ENCODE results near the gene TENM4.

TENM4 gene

DNA sequence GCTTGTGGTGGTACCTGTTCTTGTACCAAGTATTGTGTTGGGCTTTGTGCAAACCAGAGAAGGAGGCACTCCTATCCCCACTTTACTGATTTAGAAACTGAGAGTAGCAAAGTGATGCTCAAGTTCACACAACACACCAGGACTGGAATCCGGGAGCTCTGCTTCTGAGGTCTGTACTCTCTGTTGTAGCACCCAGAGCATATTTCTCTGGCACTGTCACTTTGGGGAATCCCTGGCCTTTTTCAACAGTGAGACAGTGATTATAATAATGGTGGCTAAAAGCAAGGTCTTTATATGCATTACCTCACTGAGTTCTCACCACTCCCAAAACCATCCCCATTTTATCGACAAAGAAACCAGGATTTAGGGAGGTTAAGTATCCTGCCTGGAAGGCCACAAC lies 362.4 kb downstream of the TENM4 start:
- DNase-seq, result no peak

DNA sequence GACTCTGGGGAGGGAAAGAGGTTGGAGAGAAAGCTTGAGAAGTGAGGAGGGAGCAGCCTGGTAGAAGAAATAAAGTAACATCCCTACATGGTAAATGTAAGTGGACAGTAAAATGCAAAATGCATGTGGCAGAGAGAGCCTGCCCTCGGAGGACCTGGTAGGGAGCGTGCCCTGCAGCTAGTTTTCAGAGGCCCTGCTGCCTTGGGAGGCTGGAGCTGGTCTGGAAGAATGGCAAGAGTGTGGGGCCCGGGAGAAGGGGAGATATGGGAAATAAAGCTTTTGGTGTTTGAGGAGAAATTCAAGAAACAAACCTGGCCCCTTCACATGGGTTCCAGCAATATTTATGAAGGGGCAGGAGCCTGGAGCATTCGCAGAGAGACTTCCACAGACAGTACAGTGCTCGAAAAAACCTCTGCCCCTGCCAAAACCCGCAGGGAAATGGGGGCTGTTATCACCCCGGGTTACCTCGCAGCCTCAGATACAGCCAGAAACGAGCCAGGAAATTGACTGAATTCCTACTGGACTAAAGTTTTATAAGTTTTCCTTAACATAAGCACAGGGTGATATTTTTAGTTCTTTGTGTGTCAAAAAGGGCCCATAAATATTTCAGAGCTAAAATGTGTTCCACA lies 363.0 kb downstream of the TENM4 start:
- no peak for DNase-seq

DNA sequence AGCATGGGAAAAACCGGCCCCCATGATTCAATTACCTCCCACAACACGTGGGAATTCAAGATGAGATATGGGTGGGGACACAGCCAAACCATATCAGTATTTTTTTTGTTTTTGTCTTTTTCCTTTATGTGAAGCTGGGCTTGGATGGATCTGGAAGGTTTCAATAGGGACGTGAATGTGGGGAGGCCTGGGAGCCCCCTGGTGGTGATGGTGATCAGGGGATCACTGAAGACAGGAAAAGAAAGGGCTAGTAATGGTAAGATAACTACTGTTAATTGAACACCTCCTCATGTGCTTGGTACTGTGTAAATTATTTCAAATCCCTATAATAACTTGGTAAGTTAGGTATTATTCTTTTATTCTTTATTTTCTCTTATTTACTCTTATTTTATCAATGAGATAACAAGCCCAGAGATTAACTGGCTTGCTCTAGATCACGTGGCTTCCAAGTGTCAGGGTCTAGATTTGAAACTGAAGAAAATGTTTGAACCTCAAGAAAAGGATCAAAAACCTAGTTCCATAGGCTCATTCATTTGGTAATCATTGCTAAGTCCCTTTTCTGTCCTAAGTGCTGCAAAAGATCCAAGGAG lies 364.2 kb downstream of the TENM4 start:
- DNase-seq, result peak; percentile 8

DNA sequence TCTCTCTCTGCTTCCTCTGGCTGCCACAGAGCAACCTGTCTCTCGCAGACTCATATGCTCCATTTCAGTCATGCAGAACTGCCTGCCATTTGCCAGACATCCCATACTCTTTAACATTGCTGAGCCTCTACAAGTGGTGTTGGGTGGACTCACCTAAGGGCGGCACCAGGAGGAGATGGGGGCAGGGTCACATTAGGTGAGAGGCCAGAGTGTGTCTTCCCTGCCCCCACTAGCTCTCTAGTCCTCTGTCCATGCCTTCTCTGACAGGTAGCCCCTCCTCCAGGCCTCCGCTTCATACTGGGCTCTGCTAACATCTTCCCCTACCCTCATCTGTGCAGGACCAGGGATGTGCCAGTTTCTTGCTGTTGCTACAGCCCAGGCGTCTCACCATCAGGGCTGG lies 366.3 kb downstream of the TENM4 start:
- no peak for DNase-seq

DNA sequence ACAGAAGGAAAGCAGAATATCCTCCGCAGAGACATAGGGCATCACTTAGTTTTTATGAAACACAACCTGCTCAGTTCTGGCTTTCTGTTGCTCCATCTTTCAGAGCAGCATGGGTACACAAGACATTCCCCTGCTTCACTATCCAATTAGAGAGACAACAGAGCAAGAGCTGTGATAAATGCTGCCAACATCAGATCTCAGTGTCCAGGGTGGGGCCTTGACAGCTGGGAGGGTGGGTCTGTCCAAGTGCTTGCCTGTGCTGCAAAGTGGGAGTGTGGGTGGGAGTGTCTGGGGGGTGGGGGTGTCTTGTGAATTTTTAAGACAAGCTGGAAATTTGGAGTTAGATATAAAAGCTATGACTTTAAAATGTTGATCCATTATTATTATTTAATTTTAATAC lies 369.6 kb downstream of the TENM4 start:
- DNase-seq, result no peak

DNA sequence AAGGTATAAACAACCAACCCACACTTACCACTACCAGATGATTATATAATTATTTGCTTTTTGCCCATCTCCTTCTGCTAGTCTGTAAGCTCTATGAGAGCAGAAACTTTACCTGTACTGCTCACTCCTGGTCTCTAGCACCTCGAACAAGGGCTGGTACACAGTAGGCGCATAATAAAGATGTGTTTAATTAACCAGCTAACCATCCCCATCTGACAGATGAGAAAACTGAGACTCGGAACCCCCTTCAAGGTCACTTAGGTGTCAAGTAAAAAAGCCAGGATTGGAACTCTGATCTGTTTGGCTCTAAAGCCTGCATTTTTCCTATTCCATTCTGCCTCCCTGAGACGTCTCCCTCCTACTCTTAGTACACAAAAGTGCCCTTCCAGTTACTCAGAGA lies 370.3 kb downstream of the TENM4 start:
- DNase-seq, result no peak

DNA sequence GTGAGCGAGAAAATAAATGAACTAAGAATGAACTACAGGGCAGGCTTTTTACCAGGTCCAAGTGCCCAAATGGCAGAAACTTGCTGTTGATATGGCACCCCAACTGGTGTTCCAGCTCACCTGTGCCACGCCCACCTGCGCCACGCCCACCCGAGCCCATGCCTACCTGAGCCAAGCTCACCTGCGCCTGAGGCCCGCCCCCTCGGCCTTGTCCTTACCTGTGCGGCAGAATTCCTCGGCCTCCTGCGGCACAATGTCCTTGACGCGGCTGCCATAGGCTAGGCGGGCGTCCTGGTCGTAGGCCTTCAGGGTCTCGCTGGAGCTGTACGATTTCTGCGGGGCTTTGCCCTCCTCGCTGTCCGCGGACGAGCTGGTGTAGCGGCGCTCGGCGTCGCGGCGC lies 371.3 kb downstream of the TENM4 start:
- no peak for DNase-seq

DNA sequence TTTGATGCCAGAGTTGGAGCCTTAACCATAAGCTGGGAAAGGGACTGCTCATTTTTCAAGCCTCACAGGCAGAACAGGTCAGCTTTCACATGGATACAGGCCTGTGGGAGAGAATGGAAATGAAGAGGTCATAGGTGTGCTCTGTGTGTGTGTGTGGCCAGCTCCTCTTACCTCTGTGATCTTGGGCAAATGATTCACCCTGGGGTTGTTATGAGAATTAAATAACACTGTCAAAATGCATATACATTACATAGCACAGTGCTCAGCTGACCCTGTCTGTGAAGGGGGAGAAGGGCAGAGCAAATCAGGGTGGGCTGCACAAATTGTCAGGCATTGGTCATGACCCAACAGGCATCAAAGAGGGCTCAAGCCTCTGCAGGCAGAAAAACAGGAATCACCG lies 372.5 kb downstream of the TENM4 start:
- no peak for DNase-seq

DNA sequence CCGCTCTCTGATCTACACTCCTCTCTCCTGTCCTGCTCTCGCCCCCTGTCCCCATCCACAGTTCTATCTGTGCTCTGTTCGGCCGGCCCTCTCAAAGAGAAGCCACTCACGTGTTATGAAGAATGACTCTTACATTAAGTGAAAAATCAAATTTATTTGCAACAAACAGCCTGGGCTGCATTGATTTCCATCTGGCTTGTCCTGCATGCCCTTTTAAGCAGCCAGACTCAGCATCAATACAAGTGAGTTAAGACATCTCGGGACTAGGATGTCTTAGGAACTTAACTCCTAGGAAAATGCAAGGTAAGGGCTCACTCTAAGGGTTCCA lies 373.5 kb downstream of the TENM4 start:
- DNase-seq, result no peak

DNA sequence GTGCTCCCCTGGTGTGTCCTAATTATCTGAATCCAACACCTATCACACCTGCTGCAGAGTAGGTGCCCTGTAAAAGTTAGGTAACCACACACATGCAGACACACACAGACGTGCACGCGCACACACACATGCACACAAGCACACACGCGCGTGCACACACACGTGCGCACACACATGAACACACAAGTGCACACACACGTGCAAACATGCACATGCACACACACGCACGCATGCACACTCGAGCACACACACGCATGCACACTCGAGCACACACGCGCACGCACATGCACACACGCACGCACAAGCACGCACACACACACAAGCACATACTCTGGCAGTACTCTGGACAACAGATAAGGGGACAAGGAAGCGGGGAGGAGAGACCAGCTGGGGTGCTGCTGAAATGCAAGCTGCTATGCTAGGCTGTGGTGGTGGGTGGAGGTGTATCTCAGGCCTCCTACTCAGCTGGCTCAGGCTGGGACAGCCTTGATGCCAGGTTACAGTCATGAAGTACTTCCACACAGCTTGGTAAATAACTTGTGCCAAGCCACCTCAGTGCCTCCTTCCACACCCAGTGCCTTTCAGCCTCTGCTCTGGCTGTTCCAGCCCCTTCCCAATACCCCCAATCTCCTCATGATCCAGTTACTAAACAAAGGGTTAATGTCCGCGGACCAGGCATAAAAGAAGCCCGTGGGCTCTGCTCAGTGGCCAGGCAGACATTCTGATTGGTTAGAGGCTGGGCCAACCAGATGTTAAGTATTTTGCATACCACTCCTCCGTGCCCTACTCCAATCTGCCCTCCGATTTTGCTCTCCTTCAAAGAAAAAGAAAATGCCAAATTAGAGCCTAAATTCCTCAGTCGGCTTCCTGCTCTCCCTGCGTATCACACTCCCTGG lies 374.1 kb downstream of the TENM4 start:
- no peak for DNase-seq

DNA sequence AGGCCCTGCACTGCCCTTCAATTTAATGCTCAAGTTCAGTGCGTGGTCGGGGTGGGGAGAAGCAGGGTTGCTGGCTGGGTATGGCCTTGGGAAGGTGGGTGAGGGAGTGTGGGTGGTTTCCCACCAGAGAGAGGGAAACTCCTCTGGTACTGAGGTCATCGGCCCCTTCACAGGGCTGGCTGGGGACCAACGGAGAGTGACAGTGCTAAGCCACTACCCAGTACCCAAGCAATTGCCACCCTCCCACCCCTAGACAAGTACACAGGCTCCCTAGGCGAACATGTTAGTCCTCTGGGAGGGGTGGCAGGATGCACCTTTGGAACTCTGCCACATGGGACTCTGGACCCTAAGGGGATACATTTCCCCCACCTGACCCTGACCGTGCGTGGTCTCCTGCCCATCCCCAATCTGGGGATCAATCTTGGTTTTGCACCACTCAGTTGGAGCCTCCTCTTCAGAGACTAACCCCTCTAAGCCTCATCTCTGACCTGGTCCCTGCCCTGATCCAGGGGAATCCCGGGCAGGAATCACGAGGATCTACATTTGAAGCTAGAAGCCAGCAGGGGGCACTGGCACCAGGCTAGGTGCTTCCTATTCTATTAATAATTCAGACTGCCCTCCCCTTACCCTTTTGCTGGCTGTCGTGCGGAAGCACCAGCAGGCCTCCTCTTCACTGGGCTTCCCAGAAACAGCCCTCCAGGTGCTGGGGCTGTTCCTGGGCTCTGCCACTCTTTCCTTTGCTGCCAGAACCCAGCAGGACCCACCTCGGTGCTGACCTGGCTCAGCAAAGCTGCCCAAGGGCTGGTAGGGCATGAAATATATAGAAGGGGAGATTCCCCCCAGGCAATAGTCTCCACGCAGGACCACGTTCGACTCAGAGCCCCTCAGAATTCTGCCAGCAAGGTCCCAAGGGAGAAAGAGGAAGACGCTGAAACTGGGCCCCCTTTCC lies 377.7 kb downstream of the TENM4 start:
- DNase-seq, result no peak

DNA sequence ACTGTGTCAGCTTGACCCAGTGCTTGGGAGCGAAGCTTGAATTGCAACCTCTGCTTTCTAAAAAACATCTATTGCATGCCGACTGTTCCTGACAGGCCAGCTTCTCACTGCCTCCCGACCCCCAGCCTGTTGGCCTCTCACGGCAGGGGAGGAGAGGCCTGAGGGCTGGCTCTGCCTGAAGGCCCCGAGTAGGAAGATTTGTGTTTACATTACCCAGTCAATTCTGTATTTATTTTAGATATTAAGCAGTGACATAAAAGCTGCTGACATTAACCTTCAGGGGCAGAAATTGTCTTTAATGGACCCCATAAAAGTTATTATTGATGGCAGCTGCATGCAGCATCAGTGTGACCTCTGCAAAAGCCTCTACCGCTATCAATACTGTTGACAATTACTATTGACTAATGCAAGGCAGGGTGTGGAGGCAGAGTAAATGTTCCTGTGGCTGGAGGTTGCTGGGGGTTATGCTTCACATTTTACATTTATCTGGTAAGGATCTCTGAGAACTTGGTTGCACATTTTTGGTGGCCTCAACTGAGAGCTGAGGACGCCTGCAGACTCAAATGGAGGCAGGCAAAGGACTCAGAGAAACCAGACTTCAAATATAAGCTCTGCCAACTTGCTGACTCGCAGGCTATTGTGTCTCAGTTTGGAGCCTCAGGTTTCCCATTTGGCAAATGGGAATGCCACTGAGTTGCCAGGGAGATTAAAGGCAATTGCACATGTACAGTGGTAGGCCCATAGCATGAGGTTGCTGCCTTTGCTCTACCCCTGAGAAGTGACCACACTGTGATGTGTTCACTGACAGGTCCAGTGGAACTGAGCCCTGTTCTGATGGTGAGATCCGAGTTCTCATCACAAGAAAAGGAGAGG lies 380.5 kb downstream of the TENM4 start:
- no peak for DNase-seq

DNA sequence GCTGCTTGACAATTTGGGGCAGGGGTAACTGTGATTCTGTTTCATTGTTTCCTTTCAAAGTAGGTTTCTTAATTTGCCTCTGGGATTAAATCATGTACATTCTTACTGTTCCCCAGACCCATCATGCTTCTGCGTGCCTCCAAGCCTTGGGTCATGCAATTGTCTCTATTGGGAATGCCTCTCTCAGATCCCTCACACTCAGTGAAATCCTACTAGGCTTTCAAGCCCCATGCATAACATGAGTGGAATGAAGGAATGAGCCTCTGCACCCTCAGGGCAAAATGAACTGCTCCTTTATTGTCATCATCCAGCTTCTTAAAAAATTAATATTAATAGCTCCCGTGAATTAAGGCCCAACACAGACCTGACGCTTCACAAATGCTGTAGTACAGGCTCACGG lies 381.7 kb downstream of the TENM4 start:
- no peak for DNase-seq

DNA sequence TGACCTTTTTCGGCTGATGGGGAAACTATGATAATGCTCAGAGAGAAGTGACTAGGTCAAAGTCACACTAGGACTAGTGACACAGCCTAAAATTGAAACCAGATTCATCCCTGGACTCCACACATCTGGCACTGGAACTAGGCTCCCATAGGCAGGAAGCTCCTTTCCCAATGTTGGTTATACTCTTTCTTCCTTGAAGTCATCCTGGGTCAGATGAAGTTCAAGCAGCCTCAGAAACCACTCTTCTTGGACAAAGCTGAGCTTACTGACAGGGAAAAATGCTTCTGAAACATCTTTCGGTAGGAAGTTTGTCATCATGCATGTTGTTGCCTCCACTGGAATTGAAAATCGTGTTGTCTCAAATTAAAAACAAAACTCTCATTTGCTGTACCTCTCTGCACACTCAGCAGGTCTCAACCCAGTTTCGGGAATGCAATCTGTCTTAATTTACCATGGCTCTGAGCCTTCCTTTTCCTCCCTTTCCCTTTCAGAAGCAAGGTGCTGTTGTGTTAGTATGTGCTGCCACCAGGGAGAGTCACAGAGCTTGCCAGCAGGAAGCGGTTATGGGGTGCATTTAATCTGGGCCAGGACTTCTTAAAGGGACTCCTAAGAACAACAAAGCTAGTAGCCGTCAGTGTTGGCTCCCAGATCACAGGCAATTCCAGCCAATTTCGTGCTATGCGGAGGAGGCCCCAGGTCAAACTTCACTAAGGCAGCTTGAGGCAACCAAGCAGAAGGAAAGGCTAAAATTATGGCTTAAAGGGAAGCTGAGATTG lies 384.8 kb downstream of the TENM4 start:
- no peak for DNase-seq

DNA sequence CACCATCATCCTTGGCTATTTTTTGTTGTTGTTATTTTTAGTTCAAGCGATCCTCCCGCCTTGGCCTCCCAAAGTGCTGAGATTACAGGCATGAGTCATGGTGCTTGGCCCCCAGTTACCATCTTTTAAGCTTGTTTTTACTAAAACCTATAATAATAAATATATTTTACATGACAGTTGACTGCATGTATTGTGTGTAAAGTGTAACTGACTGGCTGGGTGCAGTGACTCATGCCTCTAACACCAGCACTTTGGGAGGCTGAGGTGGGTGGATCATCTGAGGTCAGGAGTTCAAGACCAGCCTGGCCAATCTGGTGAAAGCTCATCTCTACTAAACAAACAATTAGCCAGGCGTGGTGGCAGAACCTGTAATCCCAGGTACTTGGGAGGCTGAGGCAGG lies 386.2 kb downstream of the TENM4 start:
- no peak for DNase-seq

DNA sequence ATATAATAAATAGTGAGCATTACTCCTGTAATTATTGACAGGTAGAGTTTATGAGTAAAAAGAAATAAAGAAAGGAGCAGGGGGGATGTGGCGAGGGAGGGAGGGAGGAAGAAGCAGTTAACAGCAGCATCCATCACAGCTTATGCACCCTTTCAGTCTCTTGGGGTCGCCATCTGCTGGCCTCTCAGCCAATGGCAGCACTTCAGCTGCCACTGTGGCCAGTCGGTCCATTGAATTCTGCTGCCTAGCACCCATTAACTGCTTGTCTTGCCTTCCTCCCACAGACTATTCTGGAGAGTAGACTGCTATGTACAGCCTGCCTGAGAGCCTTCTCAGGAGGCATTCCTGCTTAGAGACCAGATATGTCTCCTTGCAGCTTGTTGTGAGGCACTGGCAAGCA lies 388.3 kb downstream of the TENM4 start:
- DNase-seq, result no peak

DNA sequence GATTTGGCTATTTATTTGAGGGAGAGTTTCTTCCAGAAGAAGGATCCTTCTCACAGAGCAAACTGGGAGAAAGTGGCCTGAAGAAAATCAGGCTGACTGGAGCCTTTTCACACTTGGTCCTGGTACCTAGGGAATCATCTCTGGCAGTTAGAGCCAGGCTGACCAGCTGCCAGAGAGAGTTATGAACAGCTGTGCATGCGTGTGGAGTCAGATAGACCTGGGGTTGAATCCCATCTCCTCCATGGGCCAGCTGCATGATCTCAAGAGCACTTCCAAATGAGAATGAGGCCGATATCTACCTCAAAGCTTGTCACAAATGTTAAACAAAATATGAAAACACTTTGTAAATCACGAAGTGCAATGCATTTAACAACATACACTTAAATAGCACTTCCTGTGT lies 390.0 kb downstream of the TENM4 start:
- no peak for DNase-seq

DNA sequence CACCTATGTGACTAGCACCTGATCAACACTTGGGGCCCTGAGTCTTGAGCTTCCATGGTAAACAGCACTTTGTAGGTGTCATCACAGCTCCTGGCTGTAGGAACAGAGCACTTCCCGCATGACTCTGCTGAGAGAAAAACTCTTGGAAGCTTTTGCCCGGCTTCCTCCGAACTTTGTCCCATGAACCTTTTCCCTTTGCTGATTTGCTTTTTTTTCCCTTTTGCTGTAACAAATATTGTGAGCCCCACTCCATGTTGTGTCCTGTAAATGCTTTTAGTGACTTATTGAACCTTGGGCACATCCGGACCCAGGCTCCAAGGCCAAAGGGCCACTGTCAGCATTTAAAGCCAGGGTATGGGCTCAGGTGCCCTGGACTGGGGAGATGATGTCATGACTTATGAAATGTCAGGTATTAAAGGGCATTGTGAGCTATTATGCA lies 391.1 kb downstream of the TENM4 start:
- no peak for DNase-seq

DNA sequence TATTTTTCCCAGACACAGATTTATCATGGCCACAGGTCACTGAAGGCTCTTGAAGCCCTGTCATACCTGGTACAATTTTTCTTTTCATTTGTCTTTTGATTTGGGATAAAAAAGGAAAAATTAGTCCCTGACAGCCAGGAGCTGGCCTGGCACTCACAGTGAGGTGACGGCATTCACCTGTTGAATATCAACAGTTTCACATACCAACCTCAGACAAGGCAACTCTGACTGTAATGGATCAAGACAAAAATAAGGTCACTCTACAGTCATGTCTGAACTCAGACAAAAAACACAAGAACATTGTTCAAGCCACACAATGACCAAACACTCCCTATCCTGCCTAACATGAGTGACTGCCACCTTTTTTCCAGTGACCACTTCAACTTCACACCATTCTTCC lies 392.9 kb downstream of the TENM4 start:
- no peak for DNase-seq

DNA sequence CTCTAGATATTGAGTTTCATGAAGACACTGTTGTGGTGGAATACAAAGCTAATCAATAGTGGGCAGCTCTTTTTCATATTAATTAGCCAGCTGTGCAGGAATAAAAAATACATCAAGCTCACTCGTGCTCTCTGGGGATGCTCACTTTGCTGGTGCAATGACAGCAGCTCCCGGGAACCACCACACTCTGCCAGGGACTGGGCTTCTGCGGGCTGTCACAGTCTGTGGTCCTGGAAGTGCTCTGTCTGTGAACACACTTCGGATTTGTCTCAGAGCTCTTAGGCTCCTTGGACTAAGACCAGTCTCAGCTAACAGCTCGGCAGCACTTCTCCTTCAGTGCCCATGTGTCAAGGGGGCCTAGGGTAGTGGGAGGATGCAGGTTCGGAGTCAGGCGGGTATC lies 393.5 kb downstream of the TENM4 start:
- no peak for DNase-seq

DNA sequence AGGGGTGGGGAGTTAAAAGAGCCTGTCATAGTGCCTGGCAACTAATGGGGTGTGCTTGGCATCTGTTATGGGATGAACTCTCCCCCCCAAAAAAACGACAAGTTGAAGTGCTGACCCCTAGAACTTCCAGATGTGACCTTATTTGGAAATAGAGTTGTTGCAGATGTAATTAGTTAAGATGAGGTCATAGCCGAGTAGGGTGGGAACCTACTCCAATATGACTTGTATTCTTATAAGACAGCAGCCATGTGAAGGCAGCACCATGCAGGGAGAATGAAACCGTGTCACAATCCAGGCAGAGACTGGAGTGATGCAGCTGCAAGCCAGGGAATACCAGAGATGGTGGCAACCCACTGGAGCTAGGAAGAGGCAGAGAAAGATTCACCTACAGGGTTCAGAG lies 394.5 kb downstream of the TENM4 start:
- no peak for DNase-seq

Data from stimulated activated CD4-positive, alpha-beta T cell treated with anti-CD3 and anti-CD28 coated beads, Interleukin-4, amount 100 ng/mL, for 1 hour (primary cell).